Upper lobe of right lung (tissue), 1 donor: ENCODE data around the gene TULP4. TPM values are rescaled to one million over a fixed set of nuclear protein-coding genes. Genes with fewer than 3 reads are reported as not detected.
"Not testable (repeated sequence)": the region's sequence is repeated elsewhere in the genome, so short reads cannot be mapped to it uniquely, and the experiment has no call there.

Experiments
- ATAC-seq: fragments of 200-7000 bp; cut with Tn5 transposase; one replicate; pipeline ENCODE4 v1.9.1; 2020; ENCODE audit warnings: mild to moderate bottlenecking, moderate library complexity
- DNase-seq: peaks from one replicate; pipeline ENCODE4 v3.0.0-alpha.2; 2020
- H3K27ac ChIP-seq: fragments of 200-600 bp; one replicate; pipeline ENCODE4 v1.8.0; 2022
- H3K27me3 ChIP-seq: fragments of 200-600 bp; one replicate; pipeline ENCODE4 v1.8.0; 2022; ENCODE audit warnings: mild to moderate bottlenecking
- H3K36me3 ChIP-seq: fragments of 200-600 bp; one replicate; pipeline ENCODE4 v1.8.0; 2022
- H3K4me1 ChIP-seq: fragments of 200-600 bp; one replicate; pipeline ENCODE4 v1.8.0; 2022
- H3K4me3 ChIP-seq: fragments of 200-600 bp; one replicate; pipeline ENCODE4 v1.8.0; 2022; ENCODE audit warnings: mild to moderate bottlenecking
- H3K9me3 ChIP-seq: fragments of 200-600 bp; one replicate; pipeline ENCODE4 v1.8.0; 2022
- intact Hi-C: fragments of 100-400 bp; cut with DNase I; formaldehyde crosslinking; loops from one replicate; pipeline ENCODE4 v1.11.0; 2022
- total RNA-seq: library from RNA; stranded (reverse); fragmentation: NEBNext Ultra II Directional; extraction: Animal tissue kit (Norgen Biotek cat#: 25700); gene quantifications from one replicate; pipeline ENCODE4 v1.2.1, GENCODE V29; 2021
- TF ChIP-seq, protein P1 (sequence below): fragments of 200-600 bp; IDR thresholded peaks from one replicate; pipeline ENCODE4 v1.8.0; 2022; ENCODE audit warnings: antibody characterized with exemption
- donor health status: DM: no; HTN: yes; CAD: no; lungs with severe emphysema.

Gene TULP4
- total RNA-seq, 1 donor from 2014 or later = 94.1 TPM

DNA sequence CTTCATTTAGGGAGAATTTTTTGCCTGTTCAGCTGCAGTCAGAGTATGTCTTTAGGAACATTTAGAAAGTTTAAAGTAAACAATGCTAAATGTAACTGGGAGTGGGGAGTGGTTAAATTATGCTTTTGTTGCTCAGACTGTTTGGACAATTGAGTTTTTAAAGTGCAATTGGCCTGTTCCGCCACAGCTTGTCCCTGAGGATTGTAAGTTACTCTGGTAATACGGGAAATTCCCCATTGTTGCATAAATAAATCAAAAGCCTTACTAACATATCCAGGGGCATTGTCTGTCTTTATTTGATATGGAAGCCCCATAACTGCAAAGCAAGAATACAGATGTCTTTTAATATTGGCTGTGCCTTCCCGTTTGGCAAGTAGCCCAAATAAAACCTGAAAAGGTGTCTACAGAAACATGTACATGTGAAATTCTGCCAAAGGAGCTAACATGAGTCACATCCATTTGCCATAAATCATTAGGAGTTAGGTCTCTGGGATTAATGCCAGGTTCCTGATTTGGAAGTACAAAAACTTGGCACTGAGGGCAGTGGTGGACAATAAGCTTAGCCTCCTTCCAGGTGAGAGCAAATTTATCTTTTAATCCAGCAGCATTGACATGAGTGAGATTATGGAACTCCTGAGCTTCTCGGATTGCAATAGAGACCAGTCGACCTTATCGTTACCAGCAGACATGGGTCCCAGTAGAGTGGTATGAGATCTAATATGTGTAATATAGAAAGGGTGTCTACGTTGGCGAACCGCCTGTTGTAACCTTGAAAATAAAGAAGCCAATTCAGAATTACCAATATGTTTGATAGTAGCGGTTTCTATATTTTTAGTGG, 11.7 kb upstream of the TULP4 start:
- H3K9me3 ChIP-seq, DNase-seq, intact Hi-C loops, H3K27ac ChIP-seq, H3K27me3 ChIP-seq, H3K4me1 ChIP-seq, H3K4me3 ChIP-seq, ATAC-seq, H3K36me3 ChIP-seq: not testable (repeated sequence)

DNA sequence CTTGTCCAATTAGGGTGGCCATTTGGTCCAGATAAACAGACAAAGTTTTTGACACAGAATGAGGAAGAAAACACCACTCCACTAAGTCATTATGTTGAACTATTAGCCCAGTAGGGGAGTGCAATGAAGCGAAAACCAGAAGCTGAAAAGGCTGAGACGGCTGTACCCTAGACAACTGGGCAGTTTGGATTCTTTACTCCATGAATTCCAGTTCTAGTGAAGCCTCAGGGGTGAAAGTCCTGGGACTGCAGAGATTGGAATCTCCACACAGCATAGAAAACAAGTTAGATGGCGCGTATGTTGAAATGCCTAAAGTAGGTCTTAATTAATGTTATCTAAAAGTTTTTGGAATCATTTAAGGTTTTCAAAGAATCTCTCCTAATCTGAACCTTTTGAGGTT, 10.7 kb upstream of the TULP4 start:
- H3K27ac ChIP-seq, H3K4me3 ChIP-seq, H3K27me3 ChIP-seq, H3K9me3 ChIP-seq, intact Hi-C loops, H3K4me1 ChIP-seq, ATAC-seq, DNase-seq, H3K36me3 ChIP-seq: not testable (repeated sequence)

DNA sequence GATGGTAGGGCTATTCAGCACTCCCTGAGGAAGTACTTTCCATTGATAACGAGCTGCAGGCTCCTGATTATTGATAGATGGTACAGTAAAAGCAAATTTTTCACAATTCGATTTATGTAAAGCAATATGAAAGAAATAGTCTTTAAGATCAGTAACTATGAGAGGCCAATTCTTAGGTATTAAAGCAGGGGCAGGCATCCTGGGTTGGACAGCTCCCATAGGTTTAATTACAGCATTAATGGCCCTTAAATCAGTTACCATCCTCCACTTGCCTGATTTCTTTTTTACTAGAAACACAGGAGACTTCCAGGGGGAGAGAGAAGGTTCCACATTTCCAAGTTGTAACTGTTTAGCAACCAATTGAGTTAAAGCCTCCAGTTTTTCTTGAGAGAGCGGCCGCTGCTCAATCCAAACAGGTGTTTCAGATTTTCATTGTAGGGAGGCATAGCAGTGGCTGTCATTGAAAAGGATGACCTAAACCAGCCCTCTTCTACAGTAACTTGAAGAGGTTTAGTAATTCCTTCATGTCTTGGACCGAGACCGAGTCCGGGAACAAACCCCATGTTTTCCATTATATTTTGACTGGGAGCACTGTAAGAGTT, 10.0 kb upstream of the TULP4 start:
- H3K27me3 ChIP-seq, H3K36me3 ChIP-seq, H3K4me3 ChIP-seq, intact Hi-C loops, ATAC-seq, H3K9me3 ChIP-seq, H3K4me1 ChIP-seq, H3K27ac ChIP-seq, DNase-seq: not testable (repeated sequence)

DNA sequence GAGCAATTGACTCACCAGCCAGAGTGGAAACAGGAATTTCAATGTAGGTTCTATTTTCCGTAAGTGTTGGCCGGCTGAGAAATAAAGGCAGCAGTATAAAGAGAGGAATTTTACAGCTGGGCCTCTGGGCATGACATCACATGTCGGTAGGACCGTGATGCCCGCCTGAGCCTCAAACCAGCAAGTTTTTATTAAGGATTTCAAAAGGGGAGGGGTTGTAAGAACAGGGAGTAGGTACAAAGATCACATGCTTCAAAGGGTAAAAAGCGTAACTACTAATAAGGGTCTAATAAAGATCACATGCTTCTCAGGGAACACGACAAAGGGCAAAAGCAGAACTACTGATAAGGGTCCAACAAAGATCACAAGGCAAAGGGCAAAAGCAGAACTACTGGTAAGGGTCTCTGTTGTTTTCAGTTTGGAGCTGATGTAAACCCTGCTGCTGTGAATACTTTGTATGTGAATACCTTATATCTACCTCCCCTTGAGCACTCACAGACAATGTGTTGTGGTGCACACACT, 9.0 kb upstream of the TULP4 start:
- intact Hi-C loops = no loop called here
- Histone ChIP-seq H3K27ac (no peak overlapping the region), H3K4me1 (no peaks in the 10 kb centered on the region), H3K9me3 (no peaks in the 10 kb centered on the region), H3K36me3 (no peaks in the 10 kb centered on the region), H3K27me3 (no peaks in the 10 kb centered on the region), H3K4me3 (no peak overlapping the region)
- DNase-seq = no peak
- TF ChIP-seq, protein P1, sequence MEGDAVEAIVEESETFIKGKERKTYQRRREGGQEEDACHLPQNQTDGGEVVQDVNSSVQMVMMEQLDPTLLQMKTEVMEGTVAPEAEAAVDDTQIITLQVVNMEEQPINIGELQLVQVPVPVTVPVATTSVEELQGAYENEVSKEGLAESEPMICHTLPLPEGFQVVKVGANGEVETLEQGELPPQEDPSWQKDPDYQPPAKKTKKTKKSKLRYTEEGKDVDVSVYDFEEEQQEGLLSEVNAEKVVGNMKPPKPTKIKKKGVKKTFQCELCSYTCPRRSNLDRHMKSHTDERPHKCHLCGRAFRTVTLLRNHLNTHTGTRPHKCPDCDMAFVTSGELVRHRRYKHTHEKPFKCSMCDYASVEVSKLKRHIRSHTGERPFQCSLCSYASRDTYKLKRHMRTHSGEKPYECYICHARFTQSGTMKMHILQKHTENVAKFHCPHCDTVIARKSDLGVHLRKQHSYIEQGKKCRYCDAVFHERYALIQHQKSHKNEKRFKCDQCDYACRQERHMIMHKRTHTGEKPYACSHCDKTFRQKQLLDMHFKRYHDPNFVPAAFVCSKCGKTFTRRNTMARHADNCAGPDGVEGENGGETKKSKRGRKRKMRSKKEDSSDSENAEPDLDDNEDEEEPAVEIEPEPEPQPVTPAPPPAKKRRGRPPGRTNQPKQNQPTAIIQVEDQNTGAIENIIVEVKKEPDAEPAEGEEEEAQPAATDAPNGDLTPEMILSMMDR = no peak
- ATAC-seq = no peak

DNA sequence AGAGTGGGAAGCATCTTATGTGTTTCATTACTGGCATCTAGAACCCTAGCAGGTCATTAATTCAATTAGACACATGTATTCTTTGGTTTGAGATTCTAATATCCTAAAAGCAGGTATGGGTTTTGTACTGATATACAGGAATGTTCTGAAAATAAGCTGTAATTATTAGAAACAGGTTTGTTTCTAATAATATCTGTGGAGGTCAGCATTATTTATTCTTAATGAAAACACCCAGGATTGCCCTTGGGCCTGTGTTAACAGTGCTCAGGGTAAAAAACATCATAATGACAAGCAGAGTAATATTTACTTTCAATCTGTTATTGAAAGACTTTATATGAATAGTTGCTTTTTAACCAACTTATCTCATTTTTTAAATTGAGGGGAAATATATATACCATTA, 8.0 kb upstream of the TULP4 start:
- Histone ChIP-seq H3K36me3 (no peaks in the 10 kb centered on the region), H3K4me1 (no peaks in the 10 kb centered on the region), H3K27me3 (no peaks in the 10 kb centered on the region), H3K9me3 (no peaks in the 10 kb centered on the region), H3K27ac (no peak overlapping the region), H3K4me3 (no peak overlapping the region)
- DNase-seq (no peak), ATAC-seq (no peak)
- intact Hi-C loops = no loop called here
- TF ChIP-seq, protein P1 = no peak

DNA sequence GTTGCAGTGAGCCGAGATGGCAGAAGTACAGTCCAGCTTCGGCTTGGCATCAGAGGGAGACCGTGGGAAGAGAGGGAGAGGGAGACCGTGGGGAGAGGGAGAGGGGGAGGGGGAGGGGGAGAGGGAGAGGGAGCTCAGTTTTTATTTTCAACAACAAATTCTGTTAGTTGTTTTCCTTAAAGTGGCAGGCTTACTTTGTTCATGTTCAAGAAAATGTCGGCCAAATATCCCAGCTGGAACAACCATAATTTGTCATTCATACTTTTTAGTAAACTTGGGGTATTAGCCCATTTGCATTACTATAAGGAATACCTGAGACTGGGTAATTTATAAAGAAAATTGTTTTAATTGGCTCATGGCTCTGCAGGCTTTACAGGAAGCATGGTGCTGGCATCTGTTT, 2.5 kb upstream of the TULP4 start:
- TF ChIP-seq, protein P1 = no peak
- H3K27ac ChIP-seq = no peak overlapping the region
- DNase-seq (no peak), ATAC-seq (no peak)
- H3K9me3 ChIP-seq = no peaks in the 10 kb centered on the region
- H3K4me3 ChIP-seq = no peak overlapping the region
- intact Hi-C loops = no loop called here
- no peaks in the 10 kb centered on the region for H3K27me3 ChIP-seq
- H3K4me1 ChIP-seq = no peaks in the 10 kb centered on the region
- H3K36me3 ChIP-seq = peaks cover 7% of the 10 kb centered on the region

DNA sequence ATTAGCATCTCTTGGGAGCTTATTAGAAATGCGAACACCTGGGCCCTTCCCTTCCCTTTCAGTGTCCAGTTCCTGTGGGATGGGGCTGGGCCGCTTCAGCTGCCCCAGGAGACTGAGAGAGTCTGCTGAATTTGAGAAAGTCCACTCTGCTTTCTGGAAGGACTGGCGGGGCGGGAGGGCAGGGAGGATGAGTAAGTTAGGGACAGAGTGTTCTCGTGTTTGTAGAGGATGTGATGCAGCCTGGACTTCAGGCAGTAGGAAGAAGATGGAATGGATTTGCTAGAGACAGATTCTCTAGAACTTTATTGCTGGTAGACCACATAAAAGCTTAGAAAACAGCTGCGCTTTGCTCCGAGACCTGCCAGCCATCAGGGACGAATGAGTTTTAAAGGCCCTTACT, 1.1 kb upstream of the TULP4 start:
- no peaks in the 10 kb centered on the region for H3K9me3 ChIP-seq
- DNase-seq (no peak), ATAC-seq (no peak)
- TF ChIP-seq, protein P1 = no peak
- intact Hi-C loops = no loop called here
- no peaks in the 10 kb centered on the region for H3K4me1 ChIP-seq
- no peak overlapping the region for H3K4me3 ChIP-seq
- peaks cover 8% of the 10 kb centered on the region for H3K36me3 ChIP-seq
- H3K27me3 ChIP-seq = no peaks in the 10 kb centered on the region
- no peak overlapping the region for H3K27ac ChIP-seq
